ENCODE measurements around the gene GPA33.

The GPA33 gene

DNA sequence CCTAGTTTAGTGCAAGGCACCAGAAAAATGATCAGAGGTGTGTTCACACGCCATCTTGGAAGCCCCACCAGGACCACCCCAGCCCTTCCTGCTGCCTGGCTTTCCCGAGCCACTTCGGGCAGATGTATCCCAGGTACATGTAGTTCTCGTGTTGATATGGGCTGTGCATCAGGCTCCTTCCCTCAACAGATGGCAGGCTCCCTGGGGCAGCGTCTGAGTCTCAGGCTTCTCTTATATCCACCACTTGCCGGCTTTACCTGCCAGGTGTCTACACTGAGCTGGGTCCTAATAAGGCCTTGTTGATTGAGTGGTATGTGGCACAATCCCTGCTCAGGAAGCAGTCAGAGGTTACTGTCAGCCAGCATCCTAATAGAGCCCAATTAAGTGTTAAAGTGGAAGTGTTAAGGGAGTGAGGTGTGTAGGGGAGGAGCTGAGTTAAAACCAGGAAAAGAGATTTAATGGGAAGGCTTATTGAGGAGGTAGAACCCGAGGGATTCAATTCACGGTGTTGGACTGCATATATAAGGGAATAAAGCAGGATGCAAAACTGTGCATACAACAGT, 8.5 kb downstream of the GPA33 start:
- TF ChIP-seq, protein P1, sequence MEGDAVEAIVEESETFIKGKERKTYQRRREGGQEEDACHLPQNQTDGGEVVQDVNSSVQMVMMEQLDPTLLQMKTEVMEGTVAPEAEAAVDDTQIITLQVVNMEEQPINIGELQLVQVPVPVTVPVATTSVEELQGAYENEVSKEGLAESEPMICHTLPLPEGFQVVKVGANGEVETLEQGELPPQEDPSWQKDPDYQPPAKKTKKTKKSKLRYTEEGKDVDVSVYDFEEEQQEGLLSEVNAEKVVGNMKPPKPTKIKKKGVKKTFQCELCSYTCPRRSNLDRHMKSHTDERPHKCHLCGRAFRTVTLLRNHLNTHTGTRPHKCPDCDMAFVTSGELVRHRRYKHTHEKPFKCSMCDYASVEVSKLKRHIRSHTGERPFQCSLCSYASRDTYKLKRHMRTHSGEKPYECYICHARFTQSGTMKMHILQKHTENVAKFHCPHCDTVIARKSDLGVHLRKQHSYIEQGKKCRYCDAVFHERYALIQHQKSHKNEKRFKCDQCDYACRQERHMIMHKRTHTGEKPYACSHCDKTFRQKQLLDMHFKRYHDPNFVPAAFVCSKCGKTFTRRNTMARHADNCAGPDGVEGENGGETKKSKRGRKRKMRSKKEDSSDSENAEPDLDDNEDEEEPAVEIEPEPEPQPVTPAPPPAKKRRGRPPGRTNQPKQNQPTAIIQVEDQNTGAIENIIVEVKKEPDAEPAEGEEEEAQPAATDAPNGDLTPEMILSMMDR (IDR thresholded peaks at IDR 0.05; ENCODE audit: low read depth, low read length), result no peak
- TF ChIP-seq POLR2A (IDR thresholded peaks at IDR 0.05; ENCODE audit: extremely low read depth, insufficient read length) (no peak), MYC (IDR thresholded peaks at IDR 0.05; ENCODE audit: low read depth, low read length) (no peak)
- TF ChIP-seq, protein P2, sequence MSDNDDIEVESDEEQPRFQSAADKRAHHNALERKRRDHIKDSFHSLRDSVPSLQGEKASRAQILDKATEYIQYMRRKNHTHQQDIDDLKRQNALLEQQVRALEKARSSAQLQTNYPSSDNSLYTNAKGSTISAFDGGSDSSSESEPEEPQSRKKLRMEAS (IDR thresholded peaks at IDR 0.05; ENCODE audit: low read depth, low read length), result no peak
- no peak for DNase-seq (ENCODE audit: low read depth)
- no peak overlapping the region for H3K4me3 ChIP-seq (ENCODE audit: low read depth, low read length)

DNA sequence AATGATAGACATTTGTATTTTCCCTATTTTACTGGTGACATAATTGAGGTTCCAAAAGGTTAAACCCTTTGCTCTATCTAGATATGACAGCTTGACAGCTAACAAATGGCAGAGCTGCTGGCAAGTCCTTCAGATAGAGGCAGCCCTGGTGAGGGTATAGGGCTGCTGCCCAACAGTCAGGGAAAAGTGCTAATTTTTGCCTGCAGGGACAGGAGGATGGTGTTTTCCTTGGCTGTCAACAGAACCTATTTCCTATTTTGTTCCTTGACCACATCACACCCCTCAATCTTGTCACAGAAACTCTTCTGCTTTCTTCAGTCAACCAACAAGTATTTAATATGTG, 12.3 kb downstream of the GPA33 start:
- TF ChIP-seq, protein P1 (IDR thresholded peaks at IDR 0.05; ENCODE audit: low read depth, low read length), result no peak
- TF ChIP-seq POLR2A (IDR thresholded peaks at IDR 0.05; ENCODE audit: extremely low read depth, insufficient read length), result no peak
- no peak overlapping the region for H3K4me3 ChIP-seq (ENCODE audit: low read depth, low read length)
- DNase-seq (ENCODE audit: low read depth), result no peak

DNA sequence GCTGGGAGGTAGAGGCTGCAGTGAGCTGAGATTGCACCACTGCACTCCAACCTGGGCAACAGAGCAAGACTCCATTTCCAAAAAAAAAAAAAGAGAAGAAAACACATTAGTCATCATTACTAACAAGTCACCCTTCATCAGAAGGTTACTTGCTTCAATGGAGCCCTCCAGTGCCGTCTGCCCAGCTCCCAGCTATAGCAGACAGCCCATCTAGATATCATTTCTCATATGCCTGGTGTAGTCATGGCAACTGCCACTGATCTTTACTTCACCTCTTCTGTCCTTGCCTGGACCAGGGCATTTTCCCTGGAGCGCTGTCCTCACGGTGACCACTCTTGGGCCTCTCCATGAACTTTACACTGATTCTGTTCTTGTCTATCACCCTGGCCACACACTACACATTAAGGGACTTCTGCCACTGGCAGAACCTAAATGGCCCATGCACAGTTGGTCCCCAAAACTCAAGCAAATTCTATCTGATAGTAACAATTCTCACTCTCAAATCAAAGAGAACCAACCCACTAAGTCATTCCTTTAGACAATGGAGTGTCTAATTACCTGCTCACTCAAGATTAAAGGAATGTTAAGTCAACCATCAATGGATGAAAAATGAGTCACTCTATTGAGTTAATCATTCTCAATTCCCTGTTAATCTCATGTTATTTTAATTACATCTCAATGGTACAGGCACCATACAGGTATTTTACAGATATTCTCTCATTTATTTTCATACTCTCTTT, 12.9 kb downstream of the GPA33 start:
- H3K4me3 ChIP-seq (ENCODE audit: low read depth, low read length), result no peak overlapping the region
- no peak for DNase-seq (ENCODE audit: low read depth)
- TF ChIP-seq MYC (IDR thresholded peaks at IDR 0.05; ENCODE audit: low read depth, low read length) (no peak), POLR2A (IDR thresholded peaks at IDR 0.05; ENCODE audit: extremely low read depth, insufficient read length) (no peak)
- TF ChIP-seq, protein P2 (IDR thresholded peaks at IDR 0.05; ENCODE audit: low read depth, low read length), result no peak
- TF ChIP-seq, protein P1 (IDR thresholded peaks at IDR 0.05; ENCODE audit: low read depth, low read length), result no peak

DNA sequence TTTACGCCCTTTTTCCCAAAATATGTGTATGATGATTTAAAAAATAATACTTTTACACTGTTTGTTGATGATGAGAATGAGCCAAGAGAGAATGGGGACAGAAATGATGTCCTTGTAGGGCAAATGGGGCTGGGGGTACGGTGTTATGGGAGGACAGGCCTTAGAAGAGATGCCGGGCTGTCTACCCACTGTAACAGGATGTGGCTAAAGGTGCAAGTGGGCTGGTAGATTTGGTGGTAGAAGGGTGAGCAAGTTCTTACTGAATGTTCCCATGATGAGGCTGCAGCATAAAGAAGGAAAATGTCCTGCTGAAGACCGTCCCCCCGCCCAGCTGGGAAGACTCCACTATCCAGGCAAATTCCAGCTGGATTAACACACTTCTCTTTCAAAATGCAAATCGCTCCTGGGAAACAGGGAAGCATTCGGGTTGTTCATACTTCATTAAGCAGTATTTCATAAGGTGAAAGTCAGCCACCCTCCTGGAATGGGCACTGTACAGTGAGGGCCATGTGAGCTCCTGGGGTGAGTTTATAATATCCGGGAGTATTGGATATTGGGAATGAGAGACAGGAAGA, 14.0 kb downstream of the GPA33 start:
- no peak for DNase-seq (ENCODE audit: low read depth)
- TF ChIP-seq, protein P2 (IDR thresholded peaks at IDR 0.05; ENCODE audit: low read depth, low read length), result no peak
- TF ChIP-seq, protein P1 (IDR thresholded peaks at IDR 0.05; ENCODE audit: low read depth, low read length), result no peak
- TF ChIP-seq MYC (IDR thresholded peaks at IDR 0.05; ENCODE audit: low read depth, low read length), result no peak
- no peak for TF ChIP-seq POLR2A (IDR thresholded peaks at IDR 0.05; ENCODE audit: extremely low read depth, insufficient read length)
- H3K4me3 ChIP-seq (ENCODE audit: low read depth, low read length), result no peak overlapping the region

DNA sequence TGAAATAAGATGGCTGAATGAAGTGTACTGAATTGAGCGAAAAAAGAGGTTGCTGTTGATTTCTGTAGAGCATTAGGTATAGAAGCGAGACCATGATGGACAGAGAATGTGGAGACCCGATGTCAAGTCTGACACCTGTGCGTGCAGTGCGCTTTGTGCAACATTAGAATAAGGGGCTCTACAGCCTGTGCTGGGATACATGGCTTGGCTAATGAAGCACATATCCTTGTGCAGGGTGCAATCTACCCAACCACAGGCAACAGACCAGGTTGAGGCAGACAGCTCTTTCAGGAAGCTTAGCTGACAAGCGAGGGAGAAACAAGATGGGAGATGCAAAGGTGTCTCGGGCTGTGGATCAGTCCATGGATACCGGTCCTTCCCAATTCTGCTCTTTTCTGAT, 18.9 kb downstream of the GPA33 start:
- no peak overlapping the region for H3K4me3 ChIP-seq (ENCODE audit: low read depth, low read length)
- DNase-seq (ENCODE audit: low read depth), result no peak
- TF ChIP-seq MYC (IDR thresholded peaks at IDR 0.05; ENCODE audit: low read depth, low read length), result no peak
- TF ChIP-seq, protein P2 (IDR thresholded peaks at IDR 0.05; ENCODE audit: low read depth, low read length), result no peak
- TF ChIP-seq, protein P1 (IDR thresholded peaks at IDR 0.05; ENCODE audit: low read depth, low read length), result no peak
- TF ChIP-seq POLR2A (IDR thresholded peaks at IDR 0.05; ENCODE audit: extremely low read depth, insufficient read length), result no peak

All from NB4 (cell line).